MM.1S (cell line): Measurements from ENCODE around the gene SNAPC1.

Experiments used
- CTCF ChIP-seq: fragments of 300-600 bp; sonication (generic); IDR thresholded peaks from 2 replicates; pipeline ENCODE4 v1.5.1; 2016; ENCODE audit warnings: antibody characterized with exemption, low read length, mixed read lengths
- EZH2 ChIP-seq: fragments of 300-600 bp; sonication (generic); optimal IDR thresholded peaks from 2 replicates; pipeline ENCODE3; 2017; ENCODE audit warnings: low read depth, mild to moderate bottlenecking, antibody characterized with exemption, low read length, mixed read lengths

GRCh38 chr14:61838661-61839245, 76.5 kb downstream of the SNAPC1 start:
- no peak for TF ChIP-seq CTCF
- no peak for TF ChIP-seq EZH2
